Measurements from ENCODE around the gene ZFC3H1. TPM values are rescaled to one million over a fixed set of nuclear protein-coding genes. Genes with fewer than 3 reads are reported as not detected.

Gene ZFC3H1
- total RNA-seq, 6 experiments from 2014 or later = 23.4 to 32.5 (median 30.5) TPM

- peak overlapping the region; percentile 89 for H3K4me3 Mint-ChIP-seq
- H3K27ac Mint-ChIP-seq = peak overlapping the region; percentile 83
Observed at GRCh38 chr12:71685312-71685906, 21.8 kb upstream of the ZFC3H1 start.

DNA sequence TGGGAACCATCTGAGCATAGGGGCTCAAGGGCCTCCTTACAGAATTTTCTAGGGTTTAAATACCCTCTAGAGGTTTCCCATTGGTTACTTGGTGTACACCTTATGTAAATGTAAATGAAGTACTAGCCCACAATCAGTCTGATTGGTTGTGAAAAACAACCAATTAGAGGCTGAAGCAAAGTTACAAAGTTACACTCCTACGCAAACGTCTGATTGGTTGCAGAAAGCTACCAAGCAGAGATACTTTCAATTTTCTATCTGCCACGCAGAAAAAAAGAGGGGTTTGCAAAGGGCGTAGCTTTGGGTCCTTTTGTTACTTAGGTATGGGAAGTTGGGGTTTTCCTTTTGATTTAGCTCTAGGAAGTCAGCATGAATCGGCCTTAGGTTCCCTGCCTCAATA lies 20.4 kb upstream of the ZFC3H1 start:
- no peaks in the 10 kb centered on the region for H3K36me3 Mint-ChIP-seq (ENCODE audit: low read depth)
- no peak overlapping the region for H3K27ac Mint-ChIP-seq
- TF ChIP-seq, protein P1, sequence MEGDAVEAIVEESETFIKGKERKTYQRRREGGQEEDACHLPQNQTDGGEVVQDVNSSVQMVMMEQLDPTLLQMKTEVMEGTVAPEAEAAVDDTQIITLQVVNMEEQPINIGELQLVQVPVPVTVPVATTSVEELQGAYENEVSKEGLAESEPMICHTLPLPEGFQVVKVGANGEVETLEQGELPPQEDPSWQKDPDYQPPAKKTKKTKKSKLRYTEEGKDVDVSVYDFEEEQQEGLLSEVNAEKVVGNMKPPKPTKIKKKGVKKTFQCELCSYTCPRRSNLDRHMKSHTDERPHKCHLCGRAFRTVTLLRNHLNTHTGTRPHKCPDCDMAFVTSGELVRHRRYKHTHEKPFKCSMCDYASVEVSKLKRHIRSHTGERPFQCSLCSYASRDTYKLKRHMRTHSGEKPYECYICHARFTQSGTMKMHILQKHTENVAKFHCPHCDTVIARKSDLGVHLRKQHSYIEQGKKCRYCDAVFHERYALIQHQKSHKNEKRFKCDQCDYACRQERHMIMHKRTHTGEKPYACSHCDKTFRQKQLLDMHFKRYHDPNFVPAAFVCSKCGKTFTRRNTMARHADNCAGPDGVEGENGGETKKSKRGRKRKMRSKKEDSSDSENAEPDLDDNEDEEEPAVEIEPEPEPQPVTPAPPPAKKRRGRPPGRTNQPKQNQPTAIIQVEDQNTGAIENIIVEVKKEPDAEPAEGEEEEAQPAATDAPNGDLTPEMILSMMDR (IDR thresholded peaks at IDR 0.05) = no peak
- H3K4me3 Mint-ChIP-seq = no peak overlapping the region
- H3K4me1 Mint-ChIP-seq (ENCODE audit: low read depth) = peaks cover 24% of the 10 kb centered on the region
- no peak for DNase-seq
- no peaks in the 10 kb centered on the region for H3K27me3 Mint-ChIP-seq (ENCODE audit: insufficient read depth)
- no peaks in the 10 kb centered on the region for H3K9me3 Mint-ChIP-seq

More at GRCh38 chr12:71685312-71685906, 21.8 kb upstream of the ZFC3H1 start:
- no peaks in the 10 kb centered on the region for H3K27me3 Mint-ChIP-seq (ENCODE audit: insufficient read depth)
- H3K9me3 Mint-ChIP-seq = no peaks in the 10 kb centered on the region
- peaks cover 24% of the 10 kb centered on the region for H3K4me1 Mint-ChIP-seq (ENCODE audit: low read depth)
- no peaks in the 10 kb centered on the region for H3K36me3 Mint-ChIP-seq (ENCODE audit: low read depth)
- TF ChIP-seq, protein P1 (IDR thresholded peaks at IDR 0.05) = no peak
- no peak for DNase-seq

DNA sequence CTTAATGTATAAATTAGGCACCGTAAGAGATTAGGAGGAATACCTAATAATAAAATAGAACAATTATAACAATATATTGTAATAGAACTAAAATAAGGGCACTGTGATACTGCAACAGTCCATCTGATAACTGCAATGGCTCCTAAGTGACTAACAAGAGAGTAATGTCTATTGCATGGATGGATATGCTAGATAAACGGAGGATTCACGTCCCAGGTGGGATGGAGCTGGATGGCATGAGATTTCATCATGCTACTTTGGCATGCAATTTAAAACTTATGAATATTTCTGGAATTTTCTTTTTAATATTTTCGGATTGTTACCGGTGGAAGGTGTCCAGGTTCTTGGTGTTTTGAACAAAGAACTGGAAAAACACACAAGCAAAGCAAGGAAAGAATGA lies 20.0 kb upstream of the ZFC3H1 start:
- Mint-ChIP-seq H3K4me3 (no peak overlapping the region), H3K36me3 (ENCODE audit: low read depth) (no peaks in the 10 kb centered on the region), H3K27me3 (ENCODE audit: insufficient read depth) (no peaks in the 10 kb centered on the region), H3K4me1 (ENCODE audit: low read depth) (peaks cover 23% of the 10 kb centered on the region), H3K27ac (no peak overlapping the region), H3K9me3 (no peaks in the 10 kb centered on the region)
- TF ChIP-seq, protein P1 (IDR thresholded peaks at IDR 0.05) = no peak
- DNase-seq = no peak

GRCh38 chr12:71682466-71682865 lies 18.8 kb upstream of the ZFC3H1 start:
- no peak overlapping the region for H3K4me3 Mint-ChIP-seq
- no peak overlapping the region for H3K27ac Mint-ChIP-seq
- DNase-seq = no peak
- no peaks in the 10 kb centered on the region for H3K27me3 Mint-ChIP-seq (ENCODE audit: insufficient read depth)
- H3K9me3 Mint-ChIP-seq = no peaks in the 10 kb centered on the region
- H3K36me3 Mint-ChIP-seq (ENCODE audit: low read depth) = no peaks in the 10 kb centered on the region
- H3K4me1 Mint-ChIP-seq (ENCODE audit: low read depth) = peaks cover 11% of the 10 kb centered on the region
- TF ChIP-seq, protein P1 (IDR thresholded peaks at IDR 0.05) = no peak

GRCh38 chr12:71671816-71672215 lies 8.2 kb upstream of the ZFC3H1 start:
- Mint-ChIP-seq H3K4me1 (ENCODE audit: low read depth) (peaks cover 6% of the 10 kb centered on the region), H3K36me3 (ENCODE audit: low read depth) (peaks cover 5% of the 10 kb centered on the region; the same call in 1 of the 2 replicates), H3K27ac (no peak overlapping the region), H3K9me3 (no peaks in the 10 kb centered on the region), H3K27me3 (ENCODE audit: insufficient read depth) (no peaks in the 10 kb centered on the region), H3K4me3 (no peak overlapping the region)
- TF ChIP-seq, protein P1 (IDR thresholded peaks at IDR 0.05) = no peak
- DNase-seq = no peak

Data from HFFc6 (cell line).